ENCODE results near the gene HSFX3.
"Not testable (repeated sequence)": the region's sequence is repeated elsewhere in the genome, so short reads cannot be mapped to it uniquely, and the experiment has no call there.

The HSFX3 gene

GRCh38 chrX:149531599-149531998 lies 18.1 kb downstream of the HSFX3 start:
- DNase-seq (ENCODE audit: extremely low spot score): peak; percentile 31
- ChIA-PET POLR2A (interaction anchor here (0.9 kb wide), 1 partner anchor 9 kb away, joined by 4 read pairs; the partner anchor contains the start of gene EOLA1), CTCF (interaction anchor here (2.5 kb wide), 1 partner anchor 19 kb away, joined by 18 read pairs; no protein-coding TSS in a partner anchor)
- no peak for TF ChIP-seq CTCF (IDR thresholded peaks at IDR 0.05; ENCODE audit: control extremely low read depth, extremely low read depth, low read depth, missing control alignments)

GRCh38 chrX:149528381-149528780 lies 21.3 kb downstream of the HSFX3 start:
- DNase-seq (ENCODE audit: extremely low spot score): no peak
- TF ChIP-seq CTCF (IDR thresholded peaks at IDR 0.05; ENCODE audit: control extremely low read depth, extremely low read depth, low read depth, missing control alignments): no peak
- ChIA-PET CTCF (interaction anchor here (0.6 to 2.2 kb wide), 6 partner anchors 10 to 102 kb away, joined by 3 to 11 read pairs (median 3); no protein-coding TSS in a partner anchor), POLR2A (no interaction called here)

- CTCF ChIA-PET: interaction anchor here (0.6 to 2.2 kb wide), 6 partner anchors 10 to 103 kb away, joined by 3 to 11 read pairs (median 3); no protein-coding TSS in a partner anchor
- peak; percentile 47 for TF ChIP-seq CTCF (IDR thresholded peaks at IDR 0.05; ENCODE audit: control extremely low read depth, extremely low read depth, low read depth, missing control alignments)
- DNase-seq (ENCODE audit: extremely low spot score): no peak
- POLR2A ChIA-PET: no interaction called here
These were observed 22.0 kb downstream of the HSFX3 start for GRCh38 chrX:149527705-149528104.

GRCh38 chrX:149526318-149527033 lies 23.2 kb downstream of the HSFX3 start:
- CTCF ChIA-PET: interaction anchor here (0.7 to 2.2 kb wide), 2 partner anchors 11 to 14 kb away, joined by 3 to 11 read pairs; no protein-coding TSS in a partner anchor
- POLR2A ChIA-PET; DNase-seq (ENCODE audit: extremely low spot score): not testable (repeated sequence)

- DNase-seq (ENCODE audit: extremely low spot score); POLR2A ChIA-PET: not testable (repeated sequence)
- CTCF ChIA-PET: interaction anchor here (0.7 to 2.0 kb wide), 2 partner anchors 10 to 14 kb away, joined by 3 to 8 read pairs; no protein-coding TSS in a partner anchor
These were observed 23.8 kb downstream of the HSFX3 start for GRCh38 chrX:149525903-149526302.

- CTCF ChIA-PET: interaction anchor here (2.0 kb wide), 1 partner anchor 13 kb away, joined by 8 read pairs; no protein-coding TSS in a partner anchor
- DNase-seq (ENCODE audit: extremely low spot score); POLR2A ChIA-PET: not testable (repeated sequence)
These were observed 24.3 kb downstream of the HSFX3 start for GRCh38 chrX:149525389-149525788.

GRCh38 chrX:149522916-149523315 lies 26.8 kb downstream of the HSFX3 start:
- POLR2A ChIA-PET: interaction anchor here (1.6 kb wide), 1 partner anchor 17 kb away, joined by 5 read pairs; the partner anchor contains the start of gene IDS
- no peak for DNase-seq (ENCODE audit: extremely low spot score)
- TF ChIP-seq CTCF (IDR thresholded peaks at IDR 0.05; ENCODE audit: control extremely low read depth, extremely low read depth, low read depth, missing control alignments): no peak
- CTCF ChIA-PET: interaction anchor here (1.4 to 2.7 kb wide), 2 partner anchors 11 to 12 kb away, joined by 5 to 17 read pairs; no protein-coding TSS in a partner anchor

GRCh38 chrX:149521438-149521837 lies 28.3 kb downstream of the HSFX3 start:
- TF ChIP-seq CTCF (IDR thresholded peaks at IDR 0.05; ENCODE audit: control extremely low read depth, extremely low read depth, low read depth, missing control alignments): no peak
- no peak for DNase-seq (ENCODE audit: extremely low spot score)
- ChIA-PET POLR2A (no interaction called here), CTCF (interaction anchor here (1.4 to 2.7 kb wide), 2 partner anchors 9 to 11 kb away, joined by 5 to 17 read pairs; no protein-coding TSS in a partner anchor)

GRCh38 chrX:149520636-149521277 lies 29.0 kb downstream of the HSFX3 start:
- CTCF ChIA-PET: interaction anchor here (2.7 kb wide), 1 partner anchor 9 kb away, joined by 17 read pairs; no protein-coding TSS in a partner anchor
- POLR2A ChIA-PET; DNase-seq (ENCODE audit: extremely low spot score): not testable (repeated sequence)

Measured in GM10248 (cell line).